Loucy (cell line): ENCODE data around the gene SLCO2B1.

Experiments used
- EZH2phosphoT487 ChIP-seq: fragments of 200-600 bp; IDR thresholded peaks from 2 replicates; pipeline ENCODE4 v1.6.1; 2018; ENCODE audit warnings: antibody characterized with exemption, mild to moderate bottlenecking, moderate library complexity, borderline replicate concordance
- TF ChIP-seq, protein P1 (sequence below): fragments of 200-600 bp; sonication (generic); conservative IDR thresholded peaks from 2 replicates; pipeline ENCODE4 v1.5.1; 2014; ENCODE audit warnings: mild to moderate bottlenecking, antibody characterized with exemption, low read length

DNA sequence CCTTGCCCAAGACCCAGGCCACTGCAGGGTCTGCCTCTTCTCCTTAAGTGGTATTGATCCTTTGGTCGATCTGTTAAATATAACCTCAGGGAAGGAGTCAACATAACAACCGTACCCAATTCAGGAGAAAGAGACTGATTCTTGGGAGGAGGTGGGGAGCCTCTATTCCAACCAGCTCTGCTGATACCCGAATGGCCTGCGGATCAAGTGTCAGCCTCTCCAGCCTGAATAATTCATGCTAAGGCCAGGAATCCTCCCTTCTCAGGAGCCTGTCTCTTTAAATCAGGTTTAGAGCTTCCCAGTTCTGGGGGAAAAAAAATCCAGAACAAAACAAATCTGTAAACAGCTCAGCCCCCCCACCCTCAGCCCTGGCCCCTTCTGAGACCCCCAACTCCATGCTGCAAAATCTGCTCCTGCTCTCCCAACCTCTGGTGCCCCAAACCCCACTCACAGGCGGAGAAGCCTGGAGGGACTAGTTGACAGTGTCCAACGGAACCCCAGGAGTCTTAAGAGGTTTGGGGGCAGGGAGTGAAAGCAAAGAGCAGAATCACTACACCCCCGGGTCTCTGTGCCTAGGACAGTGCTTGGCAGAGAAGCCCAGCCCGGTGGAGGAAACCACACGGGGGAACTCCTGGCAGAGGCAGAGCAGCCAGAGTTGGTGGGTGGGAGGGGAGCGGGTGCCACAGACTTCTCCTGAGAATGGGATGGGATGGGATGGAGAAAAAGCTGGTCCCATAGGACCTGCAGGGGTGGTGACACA lies 88.8 kb downstream of the SLCO2B1 start:
- TF ChIP-seq, protein P1, sequence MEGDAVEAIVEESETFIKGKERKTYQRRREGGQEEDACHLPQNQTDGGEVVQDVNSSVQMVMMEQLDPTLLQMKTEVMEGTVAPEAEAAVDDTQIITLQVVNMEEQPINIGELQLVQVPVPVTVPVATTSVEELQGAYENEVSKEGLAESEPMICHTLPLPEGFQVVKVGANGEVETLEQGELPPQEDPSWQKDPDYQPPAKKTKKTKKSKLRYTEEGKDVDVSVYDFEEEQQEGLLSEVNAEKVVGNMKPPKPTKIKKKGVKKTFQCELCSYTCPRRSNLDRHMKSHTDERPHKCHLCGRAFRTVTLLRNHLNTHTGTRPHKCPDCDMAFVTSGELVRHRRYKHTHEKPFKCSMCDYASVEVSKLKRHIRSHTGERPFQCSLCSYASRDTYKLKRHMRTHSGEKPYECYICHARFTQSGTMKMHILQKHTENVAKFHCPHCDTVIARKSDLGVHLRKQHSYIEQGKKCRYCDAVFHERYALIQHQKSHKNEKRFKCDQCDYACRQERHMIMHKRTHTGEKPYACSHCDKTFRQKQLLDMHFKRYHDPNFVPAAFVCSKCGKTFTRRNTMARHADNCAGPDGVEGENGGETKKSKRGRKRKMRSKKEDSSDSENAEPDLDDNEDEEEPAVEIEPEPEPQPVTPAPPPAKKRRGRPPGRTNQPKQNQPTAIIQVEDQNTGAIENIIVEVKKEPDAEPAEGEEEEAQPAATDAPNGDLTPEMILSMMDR = no peak
- TF ChIP-seq EZH2phosphoT487 = no peak
